KBM-7 (cell line): ENCODE results near the gene MYB.

ENCODE experiments used
- DNase-seq: peaks from one replicate; pipeline ENCODE4 v3.0.0-alpha.2; 2015
- in situ Hi-C: fragments of 300-500 bp; cut with MboI; formaldehyde crosslinking; loops from 2 replicates; pipeline ENCODE4 v1.14.3; 2020; ENCODE audit warnings: low sequenced_read_pairs, low pct_unique_long_range_greater_than_20kb, mixed read lengths

Gene MYB

GRCh38 chr6:135183002-135183531 is 2.0 kb downstream of the MYB start:
- in situ Hi-C loops: no loop called here
- peak; percentile 80 for DNase-seq

DNA sequence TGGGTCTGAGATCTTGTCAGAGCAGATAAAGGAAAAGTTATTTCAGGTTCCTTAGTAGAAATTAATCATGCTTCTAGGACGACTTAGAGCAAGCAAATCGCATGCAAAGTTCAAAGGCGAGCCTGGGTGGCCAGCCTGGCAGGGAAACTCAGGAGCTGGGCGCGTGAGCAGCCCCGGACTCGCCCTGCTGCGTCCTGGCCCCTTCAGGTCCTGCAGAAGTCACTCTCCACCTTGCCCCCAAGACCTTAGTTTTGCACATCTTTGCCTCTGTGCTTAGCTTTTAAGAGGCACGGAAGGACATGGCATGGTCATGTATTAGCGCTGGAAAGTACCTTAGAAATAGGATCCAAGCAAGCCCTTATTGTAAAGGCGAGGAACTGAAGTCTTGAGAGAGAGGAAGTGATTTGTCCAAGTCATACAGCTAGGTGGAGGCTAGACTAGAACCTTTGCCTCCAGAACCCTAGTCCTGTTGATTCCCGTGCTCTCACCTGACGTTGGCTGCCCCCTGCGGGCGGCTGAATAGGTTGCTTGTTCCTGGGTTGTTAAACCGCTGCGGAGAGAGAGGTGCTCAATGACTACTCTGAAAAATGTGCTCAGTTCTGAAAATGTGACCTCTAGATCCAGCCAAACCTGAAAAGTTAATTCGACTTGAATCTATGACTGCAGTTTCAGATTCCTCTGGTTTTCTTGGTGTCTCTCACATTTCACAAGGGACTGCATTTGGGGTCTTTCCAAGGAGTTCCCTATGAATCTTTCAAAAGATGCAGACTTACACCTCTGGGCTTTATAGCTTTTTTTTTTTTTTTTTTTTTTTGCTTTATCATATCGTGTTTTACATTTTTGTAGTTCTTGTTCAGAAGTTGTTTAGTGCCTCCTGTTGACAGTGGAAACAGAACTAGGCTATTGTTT is 2.7 kb downstream of the MYB start:
- peak; percentile 95 for DNase-seq
- in situ Hi-C loops: no loop called here

DNA sequence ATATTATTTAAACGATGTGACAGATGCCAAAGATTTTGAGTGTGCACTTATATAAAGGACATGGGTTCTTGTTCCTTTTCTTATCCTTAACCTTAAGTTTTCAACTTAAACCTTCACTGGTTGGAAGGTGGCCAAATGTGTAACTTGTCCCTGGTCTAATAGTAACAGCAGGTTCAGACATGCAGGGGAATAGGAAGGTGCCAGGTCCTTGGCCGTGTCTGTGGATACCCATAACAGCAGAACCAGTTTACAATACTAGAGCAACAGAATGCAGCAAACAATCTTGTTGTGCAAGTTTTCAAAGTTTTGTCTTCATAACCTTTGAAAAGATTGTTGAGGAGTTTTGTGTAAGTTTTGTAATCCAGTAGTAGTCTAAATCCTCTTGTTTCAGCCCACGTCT is 4.4 kb downstream of the MYB start:
- peak; percentile 60 for DNase-seq
- in situ Hi-C loops: no loop called here

DNA sequence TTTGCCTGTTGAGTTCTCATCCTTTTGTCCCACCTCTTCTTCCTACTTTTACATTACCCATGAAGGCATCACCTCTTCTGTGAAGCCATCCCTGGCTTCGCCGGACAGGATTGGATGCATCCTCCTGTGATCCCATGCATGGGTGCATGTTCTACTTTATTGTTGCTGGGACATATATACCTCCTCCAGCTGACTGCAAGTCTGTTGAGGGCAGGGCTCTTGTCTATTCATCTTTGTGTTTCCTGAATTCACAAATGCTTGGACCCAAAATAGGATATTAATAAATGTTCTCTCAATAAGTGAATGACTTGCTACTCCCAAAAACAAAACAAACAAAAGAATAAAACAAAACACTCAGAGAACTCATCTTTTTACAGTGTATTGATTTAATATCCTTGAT is 5.1 kb downstream of the MYB start:
- in situ Hi-C loops: no loop called here
- DNase-seq: peak; percentile 19

DNA sequence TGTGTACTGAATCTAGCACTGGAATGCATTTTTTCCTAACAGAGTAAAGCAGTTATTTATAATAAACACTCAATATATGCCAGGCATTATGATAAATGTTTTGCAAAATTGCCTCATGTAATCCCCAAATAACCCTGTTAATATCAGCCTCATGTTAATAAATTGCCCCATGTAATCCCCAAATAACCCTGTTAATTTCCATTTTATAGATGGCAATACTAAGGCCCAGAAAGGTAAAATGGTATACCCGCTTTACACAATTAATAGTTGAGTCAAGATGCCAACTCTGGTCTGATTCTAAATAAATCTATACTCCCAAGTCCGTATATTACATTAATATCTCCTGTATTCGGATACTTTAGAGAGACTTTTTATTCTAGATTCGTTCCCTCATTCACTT is 6.3 kb downstream of the MYB start:
- in situ Hi-C loops: no loop called here
- DNase-seq: peak; percentile 9

GRCh38 chr6:135188718-135189117 is 7.6 kb downstream of the MYB start:
- in situ Hi-C loops: no loop called here
- DNase-seq: peak; percentile 69

- peak; percentile 15 for DNase-seq
- in situ Hi-C loops: no loop called here
These were observed 8.2 kb downstream of the MYB start for GRCh38 chr6:135189344-135189743.

GRCh38 chr6:135191508-135192255 is 10.6 kb downstream of the MYB start:
- DNase-seq: peak; percentile 88
- in situ Hi-C loops: no loop called here

DNA sequence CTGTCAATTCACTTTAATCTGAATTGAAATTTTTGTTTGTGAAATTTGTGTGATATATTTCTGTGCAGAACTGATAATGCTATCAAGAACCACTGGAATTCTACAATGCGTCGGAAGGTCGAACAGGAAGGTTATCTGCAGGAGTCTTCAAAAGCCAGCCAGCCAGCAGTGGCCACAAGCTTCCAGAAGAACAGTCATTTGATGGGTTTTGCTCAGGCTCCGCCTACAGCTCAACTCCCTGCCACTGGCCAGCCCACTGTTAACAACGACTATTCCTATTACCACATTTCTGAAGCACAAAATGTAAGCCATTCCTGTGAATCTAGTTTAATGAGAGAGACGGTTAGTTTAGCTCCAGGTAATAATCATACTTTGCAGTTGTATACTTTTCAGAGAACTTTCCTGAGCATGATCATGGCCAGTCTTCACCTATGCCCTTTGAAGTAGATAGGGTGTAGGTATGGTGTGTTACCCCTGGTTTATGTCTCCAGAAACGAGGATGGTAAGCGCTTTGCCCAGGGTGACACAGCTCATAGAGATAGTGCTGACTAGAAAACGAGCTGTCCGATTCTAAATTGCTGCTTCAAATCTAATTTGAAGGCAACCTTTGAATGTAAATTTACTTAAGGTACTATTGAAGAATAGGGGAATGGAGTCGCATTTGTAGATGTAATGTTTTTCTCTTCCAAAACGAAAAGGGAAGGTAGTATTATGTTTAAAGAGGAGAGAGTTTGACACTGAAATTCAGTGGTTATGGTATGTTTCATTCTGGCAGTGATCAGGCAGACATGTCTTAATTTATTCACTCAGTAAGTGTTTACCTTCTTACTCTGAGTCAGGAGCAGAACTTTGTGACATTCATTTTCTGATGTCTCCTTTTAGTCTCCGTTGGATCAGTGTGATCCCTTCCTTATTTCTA is 11.4 kb downstream of the MYB start:
- DNase-seq: no peak
- in situ Hi-C loops: no loop called here

DNA sequence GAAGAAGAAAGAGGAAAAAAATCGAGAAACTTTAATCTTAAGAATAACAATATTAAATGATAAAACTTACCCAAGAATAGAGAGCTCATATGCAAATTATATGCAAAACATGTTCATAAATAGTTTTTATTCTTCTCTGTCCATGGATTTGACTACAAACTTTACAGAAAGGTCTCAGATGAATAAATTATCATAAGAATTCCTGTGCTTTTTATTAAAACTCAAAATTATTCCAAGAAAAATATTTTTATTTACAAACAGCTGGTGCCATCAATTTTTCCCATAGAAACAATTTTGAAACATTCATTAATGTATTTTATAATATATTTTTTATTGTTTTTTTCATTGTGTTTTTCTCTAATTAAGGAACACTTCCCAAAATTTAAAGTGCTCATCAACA is 12.1 kb downstream of the MYB start:
- no peak for DNase-seq
- in situ Hi-C loops: no loop called here

DNA sequence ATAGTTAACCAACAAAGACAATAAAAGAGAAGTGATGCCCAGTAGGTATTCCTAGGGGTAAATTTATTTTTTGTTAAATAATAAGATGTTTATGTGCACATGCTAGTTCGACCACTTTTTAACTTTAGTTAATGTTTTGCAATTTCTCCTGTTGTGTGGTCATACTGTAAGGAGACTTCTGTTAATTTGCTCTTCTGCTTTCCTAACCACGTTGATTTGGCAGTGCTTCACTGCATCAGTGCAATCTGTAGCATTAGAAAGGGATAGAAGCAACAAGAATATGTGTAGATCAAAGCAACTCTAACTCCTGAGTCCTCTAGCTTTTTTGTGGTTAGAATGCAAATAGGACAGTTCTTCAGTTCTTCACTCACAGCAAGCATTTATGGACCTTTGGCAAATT is 13.9 kb downstream of the MYB start:
- in situ Hi-C loops: no loop called here
- DNase-seq: no peak

DNA sequence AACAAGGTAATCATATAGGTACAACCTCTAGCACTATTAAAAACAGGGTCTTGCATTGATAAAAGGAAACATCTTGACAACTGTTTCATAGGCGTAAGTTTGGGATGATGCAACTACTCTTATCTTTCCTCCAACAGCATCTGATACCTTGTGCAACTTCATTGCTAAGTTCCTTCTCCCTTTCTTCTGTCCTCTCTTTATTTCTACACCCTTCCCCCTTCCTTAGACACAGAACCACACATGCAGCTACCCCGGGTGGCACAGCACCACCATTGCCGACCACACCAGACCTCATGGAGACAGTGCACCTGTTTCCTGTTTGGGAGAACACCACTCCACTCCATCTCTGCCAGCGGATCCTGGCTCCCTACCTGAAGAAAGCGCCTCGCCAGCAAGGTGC is 14.4 kb downstream of the MYB start:
- DNase-seq: peak; percentile 96
- in situ Hi-C loops: no loop called here

- in situ Hi-C loops: no loop called here
- no peak for DNase-seq
These were observed 15.8 kb downstream of the MYB start for GRCh38 chr6:135196739-135197510.

DNA sequence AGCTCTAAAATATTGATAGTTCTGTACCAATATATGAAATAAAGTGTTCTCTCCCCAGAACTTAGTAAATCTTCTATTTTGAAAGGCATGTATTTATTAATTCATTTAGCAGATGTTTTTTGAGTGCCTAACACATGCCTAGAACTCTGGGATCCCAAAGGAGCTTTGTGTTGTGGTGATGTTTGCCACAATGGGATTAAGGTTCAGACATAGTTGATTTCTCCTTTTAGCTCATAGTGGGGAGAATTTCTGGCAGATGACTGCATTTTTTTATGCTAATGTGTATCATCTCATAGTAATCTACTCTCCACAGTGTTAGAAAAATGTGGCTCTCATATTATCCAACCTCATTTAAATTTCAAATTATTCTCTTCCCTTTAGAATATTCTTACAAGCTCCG is 21.7 kb downstream of the MYB start:
- in situ Hi-C loops: no loop called here
- no peak for DNase-seq

- no peak for DNase-seq
- in situ Hi-C loops: no loop called here
These were observed 23.8 kb downstream of the MYB start for GRCh38 chr6:135204951-135205350.

DNA sequence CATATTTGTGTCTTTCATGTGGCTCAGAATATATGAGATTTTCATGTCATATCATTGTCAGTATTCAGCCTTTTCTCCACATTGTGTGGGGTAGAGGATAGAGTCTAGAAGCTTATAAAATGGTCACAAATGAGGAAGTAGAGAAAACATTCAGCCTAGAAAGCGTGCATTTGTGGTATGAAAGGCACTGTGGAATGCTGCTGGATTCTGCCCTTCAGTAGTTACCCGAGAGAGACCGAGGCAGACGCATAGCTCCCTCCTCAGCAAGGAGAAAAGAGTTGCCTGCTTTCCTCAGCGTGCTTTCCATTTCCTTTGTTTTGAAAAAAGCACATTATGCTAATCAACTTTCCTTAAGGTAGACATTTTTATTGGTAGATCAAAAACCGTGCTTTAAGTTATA is 28.7 kb downstream of the MYB start:
- in situ Hi-C loops: no loop called here

GRCh38 chr6:135210632-135211305 is 29.7 kb downstream of the MYB start:
- in situ Hi-C loops: no loop called here
- DNase-seq: no peak

More for the DNA sequence above, 28.7 kb downstream of the MYB start:
- DNase-seq: peak; percentile 97

- DNase-seq: no peak
- in situ Hi-C loops: no loop called here
These were observed 30.2 kb downstream of the MYB start for GRCh38 chr6:135211306-135211702.
